GM12864 (cell line): ENCODE data around the gene ATXN2.

Source experiments
- DNase-seq: peaks from one replicate; pipeline ENCODE4 v3.0.0-alpha.2; 2011; ENCODE audit warnings: low read depth
- H3K4me3 ChIP-seq: 2 replicates; pipeline ENCODE4 v1.5.1; 2011; ENCODE audit warnings: mild to moderate bottlenecking, low read depth, low read length, control low read depth
- CTCF ChIP-seq: IDR thresholded peaks from 2 replicates; pipeline ENCODE4 v1.5.1; 2011; ENCODE audit warnings: low read depth, mild to moderate bottlenecking, moderate library complexity, low read length, control low read depth, inconsistent platforms; ENCODE audit errors: missing control alignments

ATXN2 gene

GRCh38 chr12:111546171-111546570 lies 52.9 kb downstream of the ATXN2 start:
- no peak for TF ChIP-seq CTCF
- DNase-seq = no peak
- no peak overlapping the region for H3K4me3 ChIP-seq

- DNase-seq = no peak
- H3K4me3 ChIP-seq = no peak overlapping the region
- no peak for TF ChIP-seq CTCF
Measured at GRCh38 chr12:111544032-111544431, 55.1 kb downstream of the ATXN2 start.

GRCh38 chr12:111532751-111533150 lies 66.4 kb downstream of the ATXN2 start:
- DNase-seq = no peak
- H3K4me3 ChIP-seq = no peak overlapping the region
- TF ChIP-seq CTCF = no peak

- peak; percentile 75 for TF ChIP-seq CTCF
- H3K4me3 ChIP-seq = no peak overlapping the region
- DNase-seq = peak; percentile 35
Measured at GRCh38 chr12:111529424-111530368, 69.4 kb downstream of the ATXN2 start.

- TF ChIP-seq CTCF = no peak
- H3K4me3 ChIP-seq = no peak overlapping the region
- no peak for DNase-seq
Measured at GRCh38 chr12:111523587-111524167, 75.4 kb downstream of the ATXN2 start.

GRCh38 chr12:111521801-111522200 lies 77.3 kb downstream of the ATXN2 start:
- DNase-seq = no peak
- no peak for TF ChIP-seq CTCF

More at GRCh38 chr12:111521801-111522200, 77.3 kb downstream of the ATXN2 start:
- H3K4me3 ChIP-seq = no peak overlapping the region
